DND-41 (cell line): ENCODE data around the gene TMEM88.

ENCODE experiments used
- EZH2 ChIP-seq: IDR thresholded peaks from 3 replicates; pipeline ENCODE4 v1.6.1; 2012; ENCODE audit warnings: borderline replicate concordance, low read depth, mild to moderate bottlenecking, moderate library complexity, low read length, inconsistent platforms; ENCODE audit not compliant: severe bottlenecking
- TF ChIP-seq, protein P1 (sequence below): IDR thresholded peaks from 2 replicates; pipeline ENCODE4 v1.5.1; 2012; ENCODE audit warnings: borderline replicate concordance, low read length, moderate library complexity, mild to moderate bottlenecking; ENCODE audit not compliant: poor library complexity, severe bottlenecking; ENCODE audit errors: extremely low read depth

DNA sequence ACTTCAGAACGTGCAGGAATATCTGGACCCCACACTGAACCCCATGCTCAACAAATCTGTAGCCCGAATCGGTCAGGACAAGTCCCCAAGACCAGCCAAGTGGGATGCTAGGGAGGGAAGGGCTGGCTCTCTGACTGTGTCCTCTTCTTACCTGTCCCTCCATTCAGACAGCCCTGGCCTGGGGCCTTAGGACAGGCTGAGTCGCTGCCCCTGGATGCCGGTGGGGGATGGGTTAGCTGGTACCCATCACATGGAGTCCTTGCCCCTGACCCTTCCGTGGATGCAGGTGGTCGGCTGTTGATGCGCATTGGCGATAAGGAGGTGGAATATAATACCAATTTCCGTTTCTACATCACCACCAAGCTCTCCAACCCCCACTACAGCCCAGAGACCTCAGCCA, 36.8 kb upstream of the TMEM88 start:
- TF ChIP-seq, protein P1, sequence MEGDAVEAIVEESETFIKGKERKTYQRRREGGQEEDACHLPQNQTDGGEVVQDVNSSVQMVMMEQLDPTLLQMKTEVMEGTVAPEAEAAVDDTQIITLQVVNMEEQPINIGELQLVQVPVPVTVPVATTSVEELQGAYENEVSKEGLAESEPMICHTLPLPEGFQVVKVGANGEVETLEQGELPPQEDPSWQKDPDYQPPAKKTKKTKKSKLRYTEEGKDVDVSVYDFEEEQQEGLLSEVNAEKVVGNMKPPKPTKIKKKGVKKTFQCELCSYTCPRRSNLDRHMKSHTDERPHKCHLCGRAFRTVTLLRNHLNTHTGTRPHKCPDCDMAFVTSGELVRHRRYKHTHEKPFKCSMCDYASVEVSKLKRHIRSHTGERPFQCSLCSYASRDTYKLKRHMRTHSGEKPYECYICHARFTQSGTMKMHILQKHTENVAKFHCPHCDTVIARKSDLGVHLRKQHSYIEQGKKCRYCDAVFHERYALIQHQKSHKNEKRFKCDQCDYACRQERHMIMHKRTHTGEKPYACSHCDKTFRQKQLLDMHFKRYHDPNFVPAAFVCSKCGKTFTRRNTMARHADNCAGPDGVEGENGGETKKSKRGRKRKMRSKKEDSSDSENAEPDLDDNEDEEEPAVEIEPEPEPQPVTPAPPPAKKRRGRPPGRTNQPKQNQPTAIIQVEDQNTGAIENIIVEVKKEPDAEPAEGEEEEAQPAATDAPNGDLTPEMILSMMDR = no peak
- TF ChIP-seq EZH2 = no peak
